ENCODE measurements around the gene FRMD3.

The FRMD3 gene

DNA sequence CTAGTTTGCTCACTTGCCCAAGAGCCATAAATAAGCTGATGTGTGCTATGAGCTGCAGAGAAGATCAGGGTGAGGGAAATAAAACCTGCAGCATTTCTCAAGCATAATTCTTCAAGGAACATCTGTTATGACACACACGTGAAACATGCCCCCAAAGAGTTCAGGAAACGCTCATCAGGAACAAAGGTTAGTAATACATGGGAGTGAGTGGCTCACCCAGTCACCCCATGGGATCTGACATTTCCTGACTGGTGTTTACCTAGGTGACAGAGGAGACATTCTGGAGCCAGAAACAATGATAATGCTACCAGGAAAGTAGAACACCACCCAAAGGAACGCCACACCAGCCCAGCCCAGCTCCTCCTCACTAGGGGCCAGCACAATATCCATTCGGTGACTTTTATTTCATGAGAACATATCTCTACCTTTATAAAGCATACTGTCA, 66.0 kb downstream of the FRMD3 start:
- no peak for DNase-seq

DNA sequence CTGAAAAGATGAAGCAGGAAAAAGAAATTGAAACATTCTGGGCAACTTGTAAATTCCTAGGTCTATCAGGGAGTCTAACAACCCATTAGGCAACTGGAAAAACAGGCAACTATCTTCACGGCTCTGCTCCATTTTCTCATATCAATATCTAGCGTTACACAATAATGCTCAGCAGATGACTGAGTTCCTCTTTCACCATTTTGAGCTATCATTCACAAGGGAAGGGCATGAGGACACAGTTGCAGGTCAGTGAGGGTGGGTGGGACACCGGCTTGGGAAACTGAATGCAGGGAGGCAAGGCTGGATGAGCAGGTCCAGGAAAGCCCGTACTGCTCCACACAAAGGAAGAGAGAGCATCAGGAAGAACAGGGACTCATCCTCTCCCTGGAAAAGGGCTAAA, 67.0 kb downstream of the FRMD3 start:
- DNase-seq: no peak

DNA sequence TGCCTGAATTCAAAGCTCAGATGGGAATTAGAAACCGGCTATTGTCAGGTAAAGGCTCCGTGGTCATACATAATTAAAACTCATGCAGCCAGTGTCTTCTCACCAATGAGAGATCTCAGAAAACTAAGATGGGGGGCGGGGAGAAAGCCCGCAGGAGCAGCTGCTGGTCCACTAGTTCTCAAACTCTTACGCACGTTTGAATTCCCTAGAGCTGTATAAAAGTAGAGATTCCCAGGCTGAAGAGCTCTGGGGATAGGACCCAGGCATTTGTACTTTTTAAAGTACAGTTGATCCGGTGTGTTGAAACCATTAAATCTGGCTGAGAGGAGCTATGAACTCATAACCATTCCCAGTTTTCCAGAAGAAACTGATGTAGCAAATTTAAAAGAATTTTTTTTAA, 68.5 kb downstream of the FRMD3 start:
- no peak for DNase-seq

DNA sequence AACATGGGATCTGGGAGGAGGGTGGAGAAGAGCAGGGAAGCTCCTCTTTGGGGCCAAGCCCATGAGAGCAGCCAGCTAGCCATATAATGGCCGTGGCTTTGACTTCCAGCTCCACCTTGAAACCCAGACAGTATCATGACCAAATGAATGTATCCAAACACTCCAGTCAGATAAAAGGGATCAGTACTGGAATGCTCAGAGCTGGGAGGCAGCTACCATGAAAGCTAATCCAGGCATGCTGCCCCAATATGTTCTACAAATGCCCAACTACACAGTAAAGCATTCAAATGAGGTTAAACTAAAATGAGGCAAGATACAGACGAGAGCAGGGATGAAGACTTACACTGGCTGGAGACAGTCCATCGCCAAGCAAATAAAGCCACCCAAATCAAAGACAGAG, 69.4 kb downstream of the FRMD3 start:
- DNase-seq: no peak

- DNase-seq: no peak
Observed at GRCh38 chr9:83466877-83467276, 71.3 kb downstream of the FRMD3 start.

DNA sequence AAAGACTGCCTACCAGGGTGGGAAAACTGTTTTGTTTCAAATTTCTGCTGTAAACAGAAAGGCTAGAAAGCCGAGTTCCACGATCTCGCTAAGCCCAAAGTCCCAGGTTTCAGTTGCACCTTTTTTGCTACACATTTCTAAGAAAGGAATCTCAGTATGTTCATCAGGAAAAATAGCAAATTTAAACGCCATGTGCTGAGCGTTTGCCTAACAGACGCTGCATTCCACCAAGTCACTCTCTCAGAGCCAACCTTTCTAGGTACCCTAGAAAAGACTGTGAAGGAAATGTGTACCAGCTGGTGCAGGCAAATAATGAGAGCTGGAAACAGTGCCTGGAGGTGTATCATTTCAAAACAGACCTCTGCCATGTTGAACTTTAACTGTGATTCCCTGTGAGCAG, 71.8 kb downstream of the FRMD3 start:
- no peak for DNase-seq

- no peak for DNase-seq
Observed at GRCh38 chr9:83459830-83460229, 78.4 kb downstream of the FRMD3 start.

- no peak for DNase-seq
Observed at GRCh38 chr9:83458530-83458929, 79.7 kb downstream of the FRMD3 start.

DNA sequence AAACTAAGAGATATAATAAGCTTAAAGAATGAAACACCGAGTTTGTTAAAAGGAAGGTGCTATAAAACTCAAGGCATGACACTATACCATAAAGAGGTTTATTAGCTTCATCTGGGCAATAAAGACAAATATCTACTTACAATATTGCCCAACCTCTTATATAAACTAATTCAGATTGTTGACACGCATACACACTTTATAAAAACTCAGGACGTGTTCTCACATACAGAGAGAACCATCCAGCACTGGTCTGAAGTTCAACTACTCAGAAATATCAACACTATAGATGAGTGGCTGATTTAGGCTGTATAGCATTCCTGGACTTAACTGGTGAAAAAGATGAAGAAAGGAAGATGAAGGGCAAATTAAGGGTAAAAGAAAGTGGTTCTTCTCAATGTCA, 81.2 kb downstream of the FRMD3 start:
- DNase-seq: no peak

DNA sequence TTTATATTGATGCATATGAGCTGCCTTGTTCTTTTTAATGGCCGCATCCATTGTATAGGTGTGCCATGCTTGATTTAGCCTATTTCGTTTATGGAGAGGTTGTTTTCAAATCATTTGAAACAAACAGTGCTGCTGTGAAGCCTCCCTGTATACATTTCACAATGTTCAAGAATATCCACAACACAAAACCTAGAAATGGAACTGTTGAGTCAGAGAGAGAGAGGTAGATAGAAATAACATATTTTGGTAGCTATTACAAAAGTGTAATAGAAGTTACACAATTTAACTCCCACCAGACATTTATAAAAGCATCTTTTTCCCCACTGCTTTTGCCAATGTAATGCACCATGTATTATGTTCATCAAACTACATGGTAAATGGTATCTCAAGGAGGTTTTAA, 82.0 kb downstream of the FRMD3 start:
- no peak for DNase-seq

GRCh38 chr9:83454076-83454475, 84.1 kb downstream of the FRMD3 start:
- DNase-seq: no peak

DNA sequence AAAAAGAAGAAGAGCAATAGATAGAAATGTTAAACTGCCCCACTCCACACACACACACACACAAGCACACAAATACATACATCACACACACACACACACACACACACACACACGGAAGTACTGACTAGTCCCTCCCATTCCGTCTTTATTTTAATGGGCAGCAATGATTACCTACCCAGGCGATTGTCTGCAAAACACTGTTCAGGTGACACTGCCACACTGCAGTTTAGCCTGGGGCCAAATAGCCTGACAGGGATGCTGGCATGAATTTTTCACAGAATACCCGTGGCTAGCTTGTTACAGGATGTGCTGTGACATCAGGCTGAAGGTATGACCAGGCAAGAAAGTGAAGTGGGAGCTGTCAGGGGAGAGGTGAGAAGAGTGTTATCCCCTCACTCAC, 86.9 kb downstream of the FRMD3 start:
- DNase-seq: no peak

DNA sequence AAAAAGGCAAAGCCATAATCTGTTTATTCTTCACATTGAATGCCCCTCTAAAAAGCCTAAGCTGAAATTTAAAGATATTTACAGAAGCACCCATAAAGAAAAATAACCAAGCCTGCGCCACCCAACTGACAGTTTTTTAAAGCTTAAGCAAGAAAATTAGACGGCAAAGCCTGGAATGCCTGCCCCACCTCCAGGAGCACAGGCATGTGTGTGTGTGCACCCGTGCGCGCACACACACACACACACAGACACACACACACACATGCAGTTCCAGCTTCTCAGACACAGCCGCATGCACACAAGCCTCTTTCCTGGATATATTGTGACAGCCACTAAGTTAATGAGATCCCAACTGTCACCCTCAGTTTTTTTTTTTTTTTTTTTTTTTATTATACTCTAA, 88.2 kb downstream of the FRMD3 start:
- no peak for DNase-seq

GRCh38 chr9:83449166-83449565, 89.0 kb downstream of the FRMD3 start:
- no peak for DNase-seq

DNA sequence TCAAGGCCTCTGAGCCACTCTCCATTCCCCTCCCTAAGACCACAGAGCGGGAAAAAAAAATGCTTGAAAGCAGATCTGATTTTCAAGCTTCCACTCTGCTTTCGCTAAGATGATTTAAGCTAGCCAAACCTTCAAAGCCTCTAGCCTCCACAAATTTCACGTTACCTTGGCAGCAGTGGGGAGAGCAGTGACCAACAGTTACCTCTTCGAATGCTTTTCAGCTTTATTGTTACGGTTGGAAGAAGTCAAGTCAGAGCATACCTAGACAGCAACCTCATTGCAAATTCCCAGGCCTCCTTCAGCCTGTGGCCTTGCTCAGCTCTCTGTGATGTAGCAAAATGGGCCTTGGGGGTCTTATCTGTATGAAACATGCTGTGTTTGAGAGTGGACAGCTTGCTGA, 89.6 kb downstream of the FRMD3 start:
- no peak for DNase-seq

DNA sequence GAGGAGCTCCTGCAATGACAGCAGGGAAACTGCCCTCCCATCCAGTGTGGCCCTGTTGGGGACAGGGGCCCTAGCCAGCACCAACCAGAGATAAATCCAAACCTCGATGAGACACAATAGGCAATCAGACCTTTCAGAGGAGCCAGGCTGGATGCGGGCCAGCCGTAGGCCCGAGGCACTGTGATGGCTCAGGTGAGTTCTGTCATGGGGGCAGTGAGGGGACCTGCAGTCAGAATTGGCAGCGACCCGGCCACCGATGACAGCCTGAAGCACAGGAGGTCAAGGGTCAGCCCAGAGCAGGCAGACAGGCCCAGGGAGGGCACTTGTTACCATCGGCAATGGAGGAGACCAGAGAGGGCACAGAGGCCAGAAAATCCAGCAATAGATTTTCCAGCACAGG, 90.8 kb downstream of the FRMD3 start:
- no peak for DNase-seq

- DNase-seq: no peak
Observed at GRCh38 chr9:83445703-83446265, 92.4 kb downstream of the FRMD3 start.

GRCh38 chr9:83444110-83444509, 94.1 kb downstream of the FRMD3 start:
- DNase-seq: no peak

DNA sequence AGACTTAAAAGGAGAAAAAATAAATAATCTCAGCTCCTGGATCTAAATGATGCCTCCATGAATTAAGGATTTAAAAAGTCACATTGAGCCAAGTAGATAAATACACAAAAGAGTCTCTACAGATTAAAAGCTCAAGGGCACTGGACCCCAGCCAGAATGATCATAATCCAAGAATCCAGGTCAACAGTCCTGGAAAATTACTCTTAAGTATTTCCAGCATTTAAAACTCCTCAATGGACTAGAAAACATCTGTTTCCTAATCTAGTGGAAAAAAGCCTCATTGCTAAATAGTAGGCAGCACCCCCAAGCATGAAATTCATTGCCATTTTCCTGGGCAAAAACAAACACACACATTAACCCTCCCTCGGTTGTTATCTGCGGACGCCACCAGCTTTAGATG, 96.8 kb downstream of the FRMD3 start:
- no peak for DNase-seq

DNA sequence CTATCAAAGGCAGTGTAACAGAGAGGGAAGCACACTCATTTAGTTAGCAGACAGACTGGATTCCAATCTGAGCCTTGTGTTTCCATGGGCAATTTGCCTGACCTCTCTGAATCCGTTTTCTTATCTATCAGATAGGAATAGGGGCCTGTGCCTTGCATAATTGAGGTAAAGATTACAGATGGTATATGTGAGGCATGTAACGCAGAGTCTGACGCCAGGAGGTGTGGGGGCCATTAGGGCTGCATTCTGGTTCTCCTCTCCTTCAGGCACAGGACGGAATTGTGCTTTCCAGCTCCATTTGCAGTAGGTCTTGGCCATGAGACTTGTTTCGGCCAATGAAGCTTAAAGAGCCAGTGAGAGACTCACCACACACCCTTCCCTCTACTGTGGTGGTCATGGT, 97.6 kb downstream of the FRMD3 start:
- DNase-seq: no peak

DNA sequence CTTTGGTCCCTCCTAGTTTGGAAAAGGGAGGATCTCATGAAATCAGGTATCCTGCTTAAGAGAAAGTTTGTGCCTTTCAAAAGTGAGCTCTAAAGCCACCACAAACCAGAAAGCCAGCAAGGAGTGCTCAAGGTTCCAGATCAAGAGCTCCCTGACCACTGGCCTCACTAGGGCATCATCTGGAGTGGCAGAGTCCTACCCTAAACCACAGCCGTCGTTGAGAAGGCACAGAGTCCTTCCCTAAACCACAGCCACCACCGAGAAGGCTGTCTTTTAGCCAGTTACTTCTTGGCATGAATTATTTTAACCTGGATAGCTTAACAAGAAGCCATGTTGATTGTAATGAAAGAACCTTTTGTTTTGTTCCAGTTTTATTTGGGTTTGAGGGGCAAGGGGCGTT, 102.9 kb downstream of the FRMD3 start:
- no peak for DNase-seq

GRCh38 chr9:83434254-83434653, 103.9 kb downstream of the FRMD3 start:
- no peak for DNase-seq

GRCh38 chr9:83433846-83434245, 104.4 kb downstream of the FRMD3 start:
- no peak for DNase-seq

DNA sequence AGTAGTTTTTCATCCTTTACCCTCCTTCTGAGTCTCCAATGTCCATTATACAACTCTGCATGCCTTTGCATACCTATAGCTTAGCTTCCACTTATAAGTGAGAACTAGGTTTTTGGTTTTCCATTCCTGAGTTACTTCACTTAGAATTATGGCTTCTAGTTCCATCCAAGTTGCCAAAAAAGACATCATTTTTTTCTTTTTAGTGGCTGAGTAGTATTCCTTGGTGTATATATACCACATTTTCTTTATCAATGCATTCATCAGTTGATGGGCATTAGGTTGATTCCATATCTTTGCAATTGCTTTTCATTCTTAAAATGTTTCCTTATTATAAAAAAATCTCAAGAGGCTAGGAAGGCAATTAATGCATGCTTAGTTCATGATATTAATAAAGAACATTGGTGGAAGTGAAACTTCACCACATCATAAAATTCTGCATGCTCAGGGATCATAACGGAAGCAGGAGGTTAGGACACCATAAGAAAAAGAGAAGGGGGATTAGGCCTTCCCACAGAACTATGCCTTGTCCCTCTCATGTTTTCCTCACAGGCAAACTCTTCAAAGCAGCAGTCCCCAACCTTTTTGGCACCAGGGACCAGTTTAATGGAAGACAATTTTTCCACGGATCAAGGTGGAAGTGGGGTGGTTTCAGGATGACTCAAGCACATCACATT, 105.2 kb downstream of the FRMD3 start:
- DNase-seq: no peak

GRCh38 chr9:83432104-83432627, 106.0 kb downstream of the FRMD3 start:
- no peak for DNase-seq
